ENCODE measurements around the gene MRPL52. TPM values are rescaled to one million over a fixed set of nuclear protein-coding genes. Genes with fewer than 3 reads are reported as not detected.

MRPL52 gene
- total RNA-seq = 30.3 and 64.3 TPM in 2 replicates

GRCh38 chr14:22829661-22830442 is at the start of gene MRPL52:
Gene MRPL52, plus strand, starts transcription at chr14:22829887. Its CDS starts 26 bp downstream, at chr14:22829913.

DNA sequence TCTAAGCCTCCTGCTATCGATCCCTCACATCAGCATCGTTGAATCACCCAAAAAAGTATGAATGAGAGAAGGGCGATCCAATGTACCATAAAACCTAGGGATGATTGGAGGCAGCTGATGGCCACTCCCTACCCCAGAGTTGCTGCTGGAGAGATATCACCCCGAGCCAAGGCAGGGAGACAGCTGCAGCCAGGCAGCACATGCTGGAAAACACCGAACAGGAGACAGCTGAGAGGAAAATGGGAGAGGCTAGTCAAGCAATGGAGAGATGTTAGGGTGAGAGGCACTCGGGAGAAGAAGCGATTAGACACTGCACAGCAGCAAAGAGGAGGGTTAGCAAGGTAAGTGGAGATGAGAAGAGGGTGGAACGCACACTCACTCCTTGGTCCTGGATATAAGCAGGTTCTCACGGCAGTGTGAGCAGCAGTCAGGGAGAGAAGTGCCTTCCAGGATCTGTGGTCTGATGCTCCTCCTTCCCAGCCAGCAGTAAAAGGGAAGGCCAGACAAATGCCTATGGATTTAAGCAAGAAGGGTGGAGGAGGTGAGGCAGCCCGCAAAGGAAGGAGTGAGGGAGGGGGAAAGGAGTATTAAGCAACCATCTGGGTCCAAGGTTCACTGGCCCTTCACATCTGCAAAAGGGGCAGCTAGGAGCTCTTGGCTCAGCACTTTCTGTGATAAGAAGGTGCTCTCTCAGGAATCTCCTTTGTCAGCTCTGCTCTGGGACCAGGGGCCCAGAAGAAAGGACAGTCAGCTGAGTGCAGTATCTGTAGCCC is 14.6 kb upstream of the MRPL52 start, which contains the start of gene SLC7A7:
Gene SLC7A7, minus strand, starts transcription at position 495 of the 773 bp plus-strand sequence. CDS start 2,037 bp downstream, outside the sequence.

DNA sequence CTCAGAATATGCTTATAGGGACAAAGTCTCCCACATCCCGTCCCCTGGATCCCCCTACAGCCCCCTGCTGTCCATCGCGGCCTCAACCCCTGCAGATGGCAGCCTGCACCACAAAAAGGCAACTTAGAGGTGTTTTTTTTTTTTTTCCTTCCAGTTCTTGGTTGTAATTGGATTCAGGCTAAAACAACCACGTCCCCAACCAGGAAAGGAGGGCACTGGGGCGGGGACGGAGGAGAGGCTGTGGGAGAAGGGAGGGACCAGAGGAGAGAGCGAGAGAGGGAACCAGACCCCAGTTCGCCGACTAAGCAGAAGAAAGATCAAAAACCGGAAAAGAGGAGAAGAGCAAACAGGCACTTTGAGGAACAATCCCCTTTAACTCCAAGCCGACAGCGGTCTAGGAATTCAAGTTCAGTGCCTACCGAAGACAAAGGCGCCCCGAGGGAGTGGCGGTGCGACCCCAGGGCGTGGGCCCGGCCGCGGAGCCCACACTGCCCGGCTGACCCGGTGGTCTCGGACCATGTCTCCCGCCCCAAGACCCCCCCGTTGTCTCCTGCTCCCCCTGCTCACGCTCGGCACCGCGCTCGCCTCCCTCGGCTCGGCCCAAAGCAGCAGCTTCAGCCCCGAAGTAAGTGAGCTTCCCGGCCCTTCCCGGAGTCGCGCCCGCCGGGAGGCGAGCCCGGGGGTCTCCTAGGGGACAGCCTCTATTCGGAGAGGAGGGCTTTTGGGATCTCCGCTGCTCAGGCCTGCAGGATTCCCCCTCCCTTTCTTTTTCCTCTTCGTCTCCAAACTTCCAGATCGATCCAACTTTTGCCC is 6.8 kb downstream of the MRPL52 start, which contains the start of gene MMP14:
Gene MMP14, plus strand, starts transcription at position 285 of the 813 bp plus-strand sequence. Its CDS starts 233 bp downstream, at position 518.

DNA sequence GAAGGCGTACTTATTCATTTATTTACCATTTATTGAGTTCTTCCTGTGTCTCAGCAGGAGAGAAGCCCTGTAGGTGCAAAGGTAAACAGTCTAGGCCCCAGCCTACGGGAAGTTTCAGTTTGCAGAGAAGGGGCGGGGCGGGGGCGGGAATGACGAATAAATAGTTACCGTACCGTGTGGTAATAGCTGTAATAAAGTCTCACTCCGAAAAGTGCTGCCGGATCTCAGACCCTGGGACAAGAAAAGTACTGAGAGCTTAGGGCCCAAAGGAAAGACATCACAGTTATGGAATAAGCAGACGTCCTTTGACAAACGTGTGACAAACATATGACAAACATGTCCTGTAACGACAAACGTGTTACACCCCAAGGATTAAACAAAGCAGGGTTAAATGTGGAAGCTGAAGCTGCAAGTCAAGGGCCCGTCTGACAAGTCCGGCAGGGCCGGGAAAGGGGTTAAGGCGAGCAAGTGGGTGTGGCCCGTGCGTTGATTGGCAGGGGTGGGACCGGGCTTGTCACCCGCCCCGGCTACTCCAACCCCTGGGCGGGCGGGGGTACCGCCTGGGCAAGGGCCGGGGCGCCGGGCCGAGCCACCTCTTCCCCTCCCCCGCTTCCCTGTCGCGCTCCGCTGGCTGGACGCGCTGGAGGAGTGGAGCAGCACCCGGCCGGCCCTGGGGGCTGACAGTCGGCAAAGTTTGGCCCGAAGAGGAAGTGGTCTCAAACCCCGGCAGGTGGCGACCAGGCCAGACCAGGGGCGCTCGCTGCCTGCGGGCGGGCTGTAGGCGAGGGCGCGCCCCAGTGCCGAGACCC is 41.7 kb downstream of the MRPL52 start, which contains the start of gene LRP10:
Gene LRP10, plus strand, starts transcription at position 517 of the 809 bp plus-strand sequence. CDS start 564 bp downstream, outside the sequence.

DNA sequence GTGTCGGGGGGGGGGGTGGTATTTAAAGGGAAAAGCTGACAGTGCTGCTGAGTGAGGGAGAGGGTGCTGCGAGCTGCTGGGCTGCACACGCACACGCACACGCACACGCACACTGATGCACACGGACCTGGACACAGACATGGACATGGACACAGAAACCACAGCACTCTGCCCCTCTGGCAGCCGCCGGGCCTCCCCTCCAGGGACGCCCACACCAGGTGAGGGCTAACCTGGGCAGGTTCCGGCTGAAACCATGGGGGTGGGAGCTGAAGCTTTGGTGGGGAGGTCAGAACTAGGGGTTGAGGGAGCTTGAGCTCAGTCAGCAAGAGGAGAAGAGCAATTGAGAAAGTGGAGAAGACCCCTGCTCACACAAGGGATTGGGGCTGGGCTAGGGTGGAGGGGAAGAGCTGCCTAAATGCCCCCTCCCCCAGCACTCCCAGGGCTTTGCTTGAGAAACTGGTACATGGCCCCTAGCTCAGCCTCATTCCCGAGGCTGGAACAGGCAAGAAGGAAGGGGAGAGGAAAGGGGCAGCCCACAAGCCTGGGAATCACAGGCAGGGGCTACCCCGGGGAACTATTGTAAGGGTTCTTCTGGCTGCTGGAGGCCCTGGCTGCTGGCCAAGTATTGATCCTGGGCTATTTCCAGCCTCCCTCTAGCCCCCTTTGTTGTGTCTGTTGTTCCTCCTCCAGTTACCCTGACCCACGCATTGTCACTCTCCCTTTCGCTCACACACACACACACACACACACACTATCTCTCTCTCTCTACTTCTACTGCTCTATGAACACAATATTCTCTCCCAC is 53.7 kb downstream of the MRPL52 start, which contains the start of gene REM2:
Gene REM2, plus strand, starts transcription at position 50 of the 804 bp plus-strand sequence. Its CDS starts 66 bp downstream, at position 116.

Other genes with a start within 250 kb of the MRPL52 start
- gene DAD1, start 240.7 kb upstream of the MRPL52 start, total RNA-seq = 272 and 342 TPM in 2 replicates
- 26.6 and 35.7 TPM in 2 replicates for gene ABHD4, start 231.6 kb upstream of the MRPL52 start, total RNA-seq
- under 0.01 TPM in 1 of 2 replicates, not detected in the other for gene OR6J1, start 185.5 kb upstream of the MRPL52 start, total RNA-seq
- 45.5 and 75.6 TPM in 2 replicates for gene OXA1L, start 63.2 kb upstream of the MRPL52 start, total RNA-seq
- gene SLC7A7, start 14.5 kb upstream of the MRPL52 start, total RNA-seq = 2.0 and 7.1 TPM in 2 replicates
- gene MMP14, start 6.7 kb downstream of the MRPL52 start, total RNA-seq = 468 and 649 TPM in 2 replicates
- gene LRP10, start 41.9 kb downstream of the MRPL52 start, total RNA-seq = 87.8 and 169 TPM in 2 replicates
- 0.17 and 0.29 TPM in 2 replicates for gene REM2, start 53.3 kb downstream of the MRPL52 start, total RNA-seq
- 61.5 and 79.3 TPM in 2 replicates for gene RBM23, start 89.3 kb downstream of the MRPL52 start, total RNA-seq
- 54.0 and 55.4 TPM in 2 replicates for gene PRMT5, start 99.5 kb downstream of the MRPL52 start, total RNA-seq
- 39.9 and 64.4 TPM in 2 replicates for gene HAUS4, start 127.2 kb downstream of the MRPL52 start, total RNA-seq
- 17.0 and 47.6 TPM in 2 replicates for gene AJUBA, start 152.7 kb downstream of the MRPL52 start, total RNA-seq
- 9.5 and 17.7 TPM in 2 replicates for gene C14orf93, start 180.3 kb downstream of the MRPL52 start, total RNA-seq
- 189 and 240 TPM in 2 replicates for gene PSMB5, start 205.0 kb downstream of the MRPL52 start, total RNA-seq
- under 0.01 TPM in 1 of 2 replicates, not detected in the other for gene PSMB11, start 212.3 kb downstream of the MRPL52 start, total RNA-seq
- gene CDH24, start 227.6 kb downstream of the MRPL52 start, total RNA-seq = 4.7 and 13.6 TPM in 2 replicates